ENCODE data around the gene OVOL1.
"Not testable (repeated sequence)": the region's sequence is repeated elsewhere in the genome, so short reads cannot be mapped to it uniquely, and the experiment has no call there.

Gene OVOL1

GRCh38 chr11:65745049-65745448 lies 41.8 kb upstream of the OVOL1 start:
- no peak for TF ChIP-seq SNAI2 (CRISPR knock-in tag; IDR thresholded peaks at IDR 0.05)
- TF ChIP-seq ZC3H10 (CRISPR knock-in tag; IDR thresholded peaks at IDR 0.05) = no peak
- no peak for TF ChIP-seq CREB5 (CRISPR knock-in tag; IDR thresholded peaks at IDR 0.05; ENCODE audit: low read depth)
- no peak for TF ChIP-seq PPARA (CRISPR knock-in tag; IDR thresholded peaks at IDR 0.05; ENCODE audit: borderline replicate concordance)
- no peak for TF ChIP-seq ZNF8 (CRISPR knock-in tag; IDR thresholded peaks at IDR 0.05)
- TF ChIP-seq OSR1 (CRISPR knock-in tag; IDR thresholded peaks at IDR 0.05) = no peak
- no peak for TF ChIP-seq CSRNP3 (CRISPR knock-in tag; IDR thresholded peaks at IDR 0.05)
- no peak for TF ChIP-seq ZFP3 (CRISPR knock-in tag; IDR thresholded peaks at IDR 0.05)
- TF ChIP-seq BACH2 (CRISPR knock-in tag; IDR thresholded peaks at IDR 0.05; ENCODE audit: borderline replicate concordance) = no peak
- no peak for TF ChIP-seq POU6F1 (CRISPR knock-in tag; IDR thresholded peaks at IDR 0.05; ENCODE audit: borderline replicate concordance, low read depth)
- no peak for TF ChIP-seq TSHZ2 (CRISPR knock-in tag; IDR thresholded peaks at IDR 0.05)
- TF ChIP-seq TCF4 (CRISPR knock-in tag; IDR thresholded peaks at IDR 0.05; ENCODE audit: borderline replicate concordance) = no peak
- TF ChIP-seq RARB (CRISPR knock-in tag; IDR thresholded peaks at IDR 0.05) = no peak
- TF ChIP-seq CSDC2 (CRISPR knock-in tag; IDR thresholded peaks at IDR 0.05) = no peak
- no peak for TF ChIP-seq ARNTL (CRISPR knock-in tag; IDR thresholded peaks at IDR 0.05; ENCODE audit: borderline replicate concordance, low read depth)
- TF ChIP-seq TOX (CRISPR knock-in tag; IDR thresholded peaks at IDR 0.05; ENCODE audit: borderline replicate concordance) = no peak
- TF ChIP-seq ZNF565 (CRISPR knock-in tag; conservative IDR thresholded peaks at IDR 0.05; ENCODE audit: low read depth) = no peak
- no peak for TF ChIP-seq ISL1 (CRISPR knock-in tag; IDR thresholded peaks at IDR 0.05)
- TF ChIP-seq ZNF70 (CRISPR knock-in tag; IDR thresholded peaks at IDR 0.05) = no peak
- TF ChIP-seq ZFP30 (CRISPR knock-in tag; IDR thresholded peaks at IDR 0.05) = no peak
- peak; percentile 73 for ATAC-seq

- ATAC-seq = not testable (repeated sequence)
Observed at GRCh38 chr11:65762169-65762568, 24.7 kb upstream of the OVOL1 start.

GRCh38 chr11:65762816-65763215 lies 24.0 kb upstream of the OVOL1 start:
- ATAC-seq = not testable (repeated sequence)

- TF ChIP-seq ZNF70 (CRISPR knock-in tag; IDR thresholded peaks at IDR 0.05) = no peak
- TF ChIP-seq ZFP30 (CRISPR knock-in tag; IDR thresholded peaks at IDR 0.05) = no peak
- no peak for TF ChIP-seq TCF4 (CRISPR knock-in tag; IDR thresholded peaks at IDR 0.05; ENCODE audit: borderline replicate concordance)
- TF ChIP-seq SNAI2 (CRISPR knock-in tag; IDR thresholded peaks at IDR 0.05) = no peak
- no peak for TF ChIP-seq CSDC2 (CRISPR knock-in tag; IDR thresholded peaks at IDR 0.05)
- TF ChIP-seq TSHZ2 (CRISPR knock-in tag; IDR thresholded peaks at IDR 0.05) = no peak
- no peak for ATAC-seq
Observed at GRCh38 chr11:65764434-65764833, 22.4 kb upstream of the OVOL1 start.
